Adipocyte (in vitro differentiated cells): Measurements from ENCODE around the gene KATNB1.

Experiments used
- DNase-seq: peaks from one replicate; pipeline ENCODE4 v3.0.0-alpha.2; 2015; ENCODE audit warnings: low read depth
- H3K27me3 ChIP-seq: replicated peaks from 2 replicates; pipeline ENCODE4 v1.7.0; 2013; ENCODE audit warnings: mild to moderate bottlenecking, low read length, moderate library complexity; ENCODE audit not compliant: control insufficient read depth, insufficient read depth
- H3K36me3 ChIP-seq: 2 replicates; pipeline ENCODE4 v1.7.0; 2013; ENCODE audit warnings: low read length, mild to moderate bottlenecking, moderate library complexity; ENCODE audit not compliant: control insufficient read depth, insufficient read depth, severe bottlenecking
- H3K4me1 ChIP-seq: 2 replicates; pipeline ENCODE4 v1.7.0; 2013; ENCODE audit warnings: mild to moderate bottlenecking, low read length, moderate library complexity; ENCODE audit not compliant: control insufficient read depth, insufficient read depth
- H3K4me3 ChIP-seq: 2 replicates; pipeline ENCODE4 v1.7.0; 2013; ENCODE audit warnings: mild to moderate bottlenecking, low read length, moderate library complexity
- H3K9ac ChIP-seq: 2 replicates; pipeline ENCODE4 v1.7.0; 2013; ENCODE audit warnings: mild to moderate bottlenecking, low read length, moderate library complexity
- H3K9me3 ChIP-seq: 2 replicates; pipeline ENCODE4 v1.7.0; 2013; ENCODE audit warnings: mild to moderate bottlenecking, low read length, moderate library complexity; ENCODE audit not compliant: control insufficient read depth

The KATNB1 gene

DNA sequence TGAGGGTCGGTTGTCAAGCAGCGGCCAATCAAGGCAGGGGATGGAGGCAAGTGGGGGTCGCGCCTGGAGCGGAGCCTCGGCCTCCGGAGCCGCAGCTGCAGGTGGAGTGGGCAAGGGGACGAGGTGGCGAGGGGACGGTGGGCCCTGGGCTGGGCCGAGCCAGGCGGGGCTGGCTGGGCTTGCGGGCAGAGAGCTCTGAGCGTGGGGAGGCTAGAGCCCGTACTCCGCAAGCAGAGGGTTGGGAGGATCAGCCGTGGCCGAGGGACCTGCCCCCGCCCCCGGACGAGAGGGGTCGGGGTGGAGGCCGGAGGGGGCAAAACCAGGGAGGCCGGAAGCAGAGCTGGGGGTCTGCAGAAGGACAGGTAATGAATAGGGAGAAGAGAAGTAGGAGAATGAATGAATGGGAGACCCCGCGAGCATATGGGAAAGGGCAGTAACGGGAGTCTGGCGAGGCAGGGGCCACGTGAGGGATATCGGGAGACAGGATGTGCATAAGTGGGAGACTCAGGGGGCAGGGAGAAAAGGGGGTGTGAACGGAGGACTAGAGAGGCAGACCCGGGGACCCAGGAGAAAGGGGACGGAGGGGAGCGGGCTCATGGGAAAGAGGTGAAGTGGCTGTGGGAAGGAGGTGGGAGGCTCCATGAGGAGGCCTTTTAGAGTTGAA lies at the start of gene KATNB1:
Gene KATNB1 (plus strand): TSS at position 16 of the 664 bp plus-strand sequence. CDS start 1,474 bp downstream, outside the sequence.
- peaks cover 33% of the 10 kb centered on the region for H3K4me1 ChIP-seq
- peak within 1 kb of the TSS; percentile 98 for H3K9ac ChIP-seq
- H3K27me3 ChIP-seq: no peaks in the 10 kb centered on the region
- peak; percentile 41 for DNase-seq
- H3K4me3 ChIP-seq: peak within 1 kb of the TSS; percentile 96
- no peaks in the 10 kb centered on the region for H3K36me3 ChIP-seq
- H3K9me3 ChIP-seq: no peaks in the 10 kb centered on the region

- peaks cover 52% of the 10 kb centered on the region for H3K27me3 ChIP-seq
- H3K4me1 ChIP-seq: no peaks in the 10 kb centered on the region
- H3K9ac ChIP-seq: no peak overlapping the region
- H3K4me3 ChIP-seq: no peak overlapping the region
- DNase-seq: no peak
- no peaks in the 10 kb centered on the region for H3K36me3 ChIP-seq
- H3K9me3 ChIP-seq: no peaks in the 10 kb centered on the region
These were observed 49.0 kb upstream of the KATNB1 start for GRCh38 chr16:57686577-57686976.

GRCh38 chr16:57687363-57687929 lies 48.1 kb upstream of the KATNB1 start:
- DNase-seq: no peak
- Histone ChIP-seq H3K36me3 (no peaks in the 10 kb centered on the region), H3K4me1 (no peaks in the 10 kb centered on the region)

DNA sequence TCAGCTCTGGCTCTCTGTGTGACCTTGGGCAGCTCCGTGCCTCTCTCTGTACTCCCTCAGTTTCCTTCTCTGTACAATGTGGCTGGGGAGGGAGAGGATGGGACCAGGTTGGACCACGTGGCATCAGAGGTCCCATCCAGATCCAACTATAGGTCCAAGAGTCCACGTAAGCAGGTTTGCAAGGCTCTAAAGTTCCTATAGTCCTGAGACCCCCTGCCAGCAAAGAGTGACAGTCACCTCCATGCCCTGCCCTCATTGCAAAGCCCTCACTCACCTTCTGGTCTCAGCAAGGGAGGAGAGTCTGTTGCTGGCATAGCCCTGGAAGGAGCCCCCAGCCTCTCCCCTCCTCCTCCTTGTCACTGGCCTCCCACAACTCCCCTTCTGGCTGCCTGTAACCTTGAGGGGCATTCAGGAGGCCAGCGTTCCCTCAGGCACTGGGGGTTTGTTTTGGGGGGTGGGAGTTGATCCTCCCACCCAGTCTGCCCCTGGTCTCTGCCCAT lies 47.0 kb upstream of the KATNB1 start:
- no peaks in the 10 kb centered on the region for H3K36me3 ChIP-seq
- H3K27me3 ChIP-seq: peaks cover 44% of the 10 kb centered on the region
- no peaks in the 10 kb centered on the region for H3K9me3 ChIP-seq
- H3K9ac ChIP-seq: no peak overlapping the region
- no peak overlapping the region for H3K4me3 ChIP-seq
- H3K4me1 ChIP-seq: no peaks in the 10 kb centered on the region
- DNase-seq: no peak

More at GRCh38 chr16:57687363-57687929, 48.1 kb upstream of the KATNB1 start:
- H3K9me3 ChIP-seq: no peaks in the 10 kb centered on the region
- no peak overlapping the region for H3K4me3 ChIP-seq
- peaks cover 47% of the 10 kb centered on the region for H3K27me3 ChIP-seq
- no peak overlapping the region for H3K9ac ChIP-seq

DNA sequence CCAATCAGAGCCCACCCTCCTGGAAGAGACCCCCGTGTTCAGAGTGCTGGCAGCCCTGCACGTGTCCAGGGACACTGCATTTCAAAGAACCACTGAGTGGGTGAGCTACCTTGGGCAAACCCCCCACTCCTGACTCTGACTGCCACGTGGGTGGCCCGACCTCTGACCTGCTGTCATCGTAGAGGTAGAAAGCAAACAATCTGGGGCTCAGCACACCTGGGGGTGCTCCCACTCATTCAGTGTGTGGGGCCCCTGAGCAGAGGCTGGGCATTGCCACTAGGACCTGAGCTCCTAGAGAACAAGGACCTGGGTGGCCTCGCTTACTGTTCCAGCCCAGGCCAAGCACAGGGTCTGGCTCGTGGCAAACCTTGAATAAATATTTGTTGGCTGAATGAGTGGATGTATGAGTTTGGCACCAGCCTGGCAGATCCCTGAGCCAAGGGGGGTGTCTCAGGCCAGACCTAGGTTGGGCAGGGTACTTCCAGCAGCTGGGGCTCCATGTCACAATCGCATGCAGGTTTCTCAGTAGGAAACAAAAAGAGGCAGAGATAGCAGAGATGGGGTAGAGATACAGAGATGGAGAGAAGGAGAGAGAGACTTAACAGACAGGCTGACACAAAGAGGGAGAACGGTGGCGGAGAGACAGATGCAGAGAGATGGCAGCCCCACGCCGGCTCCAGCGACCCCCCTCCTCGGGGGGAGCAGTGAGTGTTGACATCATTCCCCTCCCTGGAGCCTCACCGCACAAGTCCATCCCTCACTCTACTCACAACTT lies 46.4 kb upstream of the KATNB1 start:
- no peak for DNase-seq
- H3K9ac ChIP-seq: no peak overlapping the region
- no peaks in the 10 kb centered on the region for H3K9me3 ChIP-seq

GRCh38 chr16:57689762-57690558 lies 45.6 kb upstream of the KATNB1 start:
- H3K4me1 ChIP-seq: no peaks in the 10 kb centered on the region
- no peaks in the 10 kb centered on the region for H3K36me3 ChIP-seq
- H3K4me3 ChIP-seq: no peak overlapping the region
- no peak overlapping the region for H3K9ac ChIP-seq
- DNase-seq: no peak
- no peaks in the 10 kb centered on the region for H3K9me3 ChIP-seq
- H3K27me3 ChIP-seq: peaks cover 39% of the 10 kb centered on the region

More for the DNA sequence above, 46.4 kb upstream of the KATNB1 start:
- H3K36me3 ChIP-seq: no peaks in the 10 kb centered on the region
- no peaks in the 10 kb centered on the region for H3K4me1 ChIP-seq
- no peak overlapping the region for H3K4me3 ChIP-seq
- peaks cover 44% of the 10 kb centered on the region for H3K27me3 ChIP-seq

- Histone ChIP-seq H3K36me3 (no peaks in the 10 kb centered on the region), H3K4me3 (no peak overlapping the region), H3K9me3 (no peaks in the 10 kb centered on the region), H3K4me1 (no peaks in the 10 kb centered on the region), H3K9ac (no peak overlapping the region), H3K27me3 (peaks cover 45% of the 10 kb centered on the region)
- DNase-seq: no peak
These were observed 44.6 kb upstream of the KATNB1 start for GRCh38 chr16:57690782-57691471.

DNA sequence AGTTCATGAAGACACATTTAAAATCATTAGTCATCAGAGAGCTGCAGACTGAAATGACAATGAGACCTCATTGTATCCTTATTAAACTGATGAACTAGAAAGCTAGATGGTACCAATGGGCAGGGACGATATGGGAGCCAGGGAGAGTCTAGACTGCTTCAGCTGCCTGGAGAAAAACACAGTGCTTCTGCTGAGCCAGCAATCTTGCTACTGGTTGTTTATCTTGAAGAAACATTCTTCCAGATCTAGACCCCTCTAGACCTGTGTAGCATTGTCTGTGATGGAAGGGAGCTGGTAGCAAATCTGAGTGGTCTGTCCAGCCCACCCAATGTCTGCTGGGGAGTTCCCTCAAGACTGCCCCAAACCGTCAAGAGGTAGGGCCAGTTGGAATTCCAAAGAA lies 42.9 kb upstream of the KATNB1 start:
- H3K27me3 ChIP-seq: peaks cover 37% of the 10 kb centered on the region
- DNase-seq: no peak
- H3K9ac ChIP-seq: no peak overlapping the region
- no peaks in the 10 kb centered on the region for H3K9me3 ChIP-seq
- no peaks in the 10 kb centered on the region for H3K36me3 ChIP-seq
- no peaks in the 10 kb centered on the region for H3K4me1 ChIP-seq
- no peak overlapping the region for H3K4me3 ChIP-seq

DNA sequence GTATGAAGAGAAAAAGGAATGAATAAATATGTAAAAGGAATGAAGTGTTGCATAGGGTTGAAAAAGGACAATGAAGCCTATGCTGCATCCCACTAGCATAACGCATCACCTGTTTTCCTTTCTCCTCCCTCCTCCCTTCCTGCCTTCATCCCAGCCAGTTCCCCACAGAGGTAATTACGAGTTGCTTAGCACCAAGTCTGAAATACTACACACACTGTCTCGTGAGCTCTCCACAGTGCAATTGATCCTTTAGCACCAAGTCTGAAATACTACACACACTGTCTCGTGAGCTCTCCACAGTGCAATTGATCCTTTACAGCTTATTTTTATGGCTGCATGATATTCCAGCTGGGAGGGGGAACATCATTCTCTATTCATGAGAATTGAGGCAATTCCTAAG lies 42.0 kb upstream of the KATNB1 start:
- H3K9ac ChIP-seq: no peak overlapping the region
- H3K9me3 ChIP-seq: no peaks in the 10 kb centered on the region
- H3K4me1 ChIP-seq: no peaks in the 10 kb centered on the region
- H3K4me3 ChIP-seq: no peak overlapping the region
- no peaks in the 10 kb centered on the region for H3K36me3 ChIP-seq
- peaks cover 40% of the 10 kb centered on the region for H3K27me3 ChIP-seq
- DNase-seq: no peak

GRCh38 chr16:57694231-57694724 lies 41.3 kb upstream of the KATNB1 start:
- Histone ChIP-seq H3K36me3 (no peaks in the 10 kb centered on the region), H3K9ac (no peak overlapping the region), H3K9me3 (no peaks in the 10 kb centered on the region), H3K4me3 (no peak overlapping the region), H3K27me3 (peaks cover 41% of the 10 kb centered on the region), H3K4me1 (no peaks in the 10 kb centered on the region)
- DNase-seq: no peak
